IMR-90 (cell line): ENCODE data around the gene MAP7. TPM values are rescaled to one million over a fixed set of nuclear protein-coding genes. Genes with fewer than 3 reads are reported as not detected.

ENCODE experiments used
- ATAC-seq: fragments of 200-7000 bp; cut with Tn5 transposase; 2 replicates; pipeline ENCODE4 v1.9.1; 2020; ENCODE audit warnings: low read depth, mild to moderate bottlenecking, moderate library complexity
- BruUV-seq: library from RNA; stranded (reverse); fragments of 400-500 nt; replicated peaks from 2 replicates; lab custom pipeline; 2021; lab: Mats Ljungman, UMichigan
- CTCF ChIA-PET: fragments of 300-600 bp; formaldehyde crosslinking; extraction: SDS; loops from one replicate; lab custom pipeline; 2021; ENCODE audit warnings: antibody characterized with exemption; lab: Yijun Ruan, JAX
- POLR2A ChIA-PET: fragments of 300-600 bp; sonication (Branson Sonifier 250); formaldehyde crosslinking; loops from one replicate; lab custom pipeline; 2022; ENCODE audit warnings: antibody characterized with exemption; ENCODE audit not compliant: unreplicated experiment; lab: Charles Lee
- DNase-seq: peaks from one replicate; pipeline ENCODE4 v3.0.0; 2013
- H2AFZ ChIP-seq: replicated peaks from 2 replicates; pipeline ENCODE3; 2013; ENCODE audit warnings: low read length, mild to moderate bottlenecking; ENCODE audit not compliant: poor library complexity
- H2AK5ac ChIP-seq: 2 replicates; pipeline ENCODE4 v1.6.1; 2013; ENCODE audit warnings: low read depth, low read length, inconsistent platforms
- H2AK9ac ChIP-seq: replicated peaks from 2 replicates; pipeline ENCODE3; 2013; ENCODE audit warnings: mild to moderate bottlenecking, low read depth, low read length, moderate library complexity; ENCODE audit not compliant: poor library complexity
- H2BK120ac ChIP-seq: 2 replicates; pipeline ENCODE4 v1.6.1; 2013; ENCODE audit warnings: low read depth, low read length, inconsistent platforms
- H2BK15ac ChIP-seq: 3 replicates; pipeline ENCODE4 v1.6.1; 2013; ENCODE audit warnings: low read depth, low read length, inconsistent platforms
- H2BK20ac ChIP-seq: 2 replicates; pipeline ENCODE4 v1.6.1; 2013; ENCODE audit warnings: low read depth, mild to moderate bottlenecking, inconsistent platforms, low read length, moderate library complexity
- H2BK5ac ChIP-seq: 2 replicates; pipeline ENCODE4 v1.6.1; 2013; ENCODE audit warnings: mild to moderate bottlenecking, low read depth, low read length, inconsistent platforms; ENCODE audit not compliant: poor library complexity, severe bottlenecking
- H3K14ac ChIP-seq: replicated peaks from 2 replicates; pipeline ENCODE4 v1.6.1; 2013; ENCODE audit warnings: low read depth, low read length, inconsistent platforms
- H3K18ac ChIP-seq: 2 replicates; pipeline ENCODE4 v1.6.1; 2013; ENCODE audit warnings: low read depth, low read length, control low read depth
- H3K23ac ChIP-seq: 2 replicates; pipeline ENCODE4 v1.6.1; 2013; ENCODE audit warnings: low read depth, low read length, inconsistent platforms
- H3K27ac ChIP-seq: 2 replicates; pipeline ENCODE4 v1.5.1; 2013; ENCODE audit warnings: mild to moderate bottlenecking, control low read depth, low read length; ENCODE audit not compliant: insufficient read depth
- H3K27me3 ChIP-seq: 2 replicates; pipeline ENCODE4 v1.6.1; 2013; ENCODE audit warnings: low read length; ENCODE audit not compliant: control insufficient read depth, insufficient read depth
- H3K36me3 ChIP-seq: 2 replicates; pipeline ENCODE4 v1.6.1; 2013; ENCODE audit warnings: low read length, mixed read lengths; ENCODE audit not compliant: control insufficient read depth, insufficient read depth
- H3K4ac ChIP-seq: 2 replicates; pipeline ENCODE4 v1.6.1; 2013; ENCODE audit warnings: low read depth, low read length, inconsistent platforms
- H3K4me1 ChIP-seq: 2 replicates; pipeline ENCODE4 v1.6.1; 2013; ENCODE audit warnings: low read length, mixed read lengths; ENCODE audit not compliant: control insufficient read depth, insufficient read depth
- H3K4me2 ChIP-seq: 2 replicates; pipeline ENCODE4 v1.6.1; 2013; ENCODE audit warnings: low read depth, mild to moderate bottlenecking, control low read depth, low read length, moderate library complexity
- H3K4me3 ChIP-seq: 2 replicates; pipeline ENCODE4 v1.5.1; 2013; ENCODE audit warnings: low read depth, mild to moderate bottlenecking, control low read depth, low read length, moderate library complexity; ENCODE audit not compliant: insufficient read depth
- H3K56ac ChIP-seq: 2 replicates; pipeline ENCODE4 v1.6.1; 2013; ENCODE audit warnings: low read length, inconsistent platforms; ENCODE audit not compliant: insufficient read depth; ENCODE audit errors: extremely low read depth
- H3K79me1 ChIP-seq, 2 experiments: 2 replicates each; pipeline ENCODE4 v1.6.1; 2013; ENCODE audit warnings: low read length in 2 of 2, inconsistent platforms in 1 of 2, low read depth in 1 of 2
- H3K9ac ChIP-seq: 2 replicates; pipeline ENCODE4 v1.6.1; 2013; ENCODE audit warnings: low read depth, low read length, control low read depth
- H3K9me1 ChIP-seq: 2 replicates; pipeline ENCODE4 v1.6.1; 2013; ENCODE audit warnings: low read length, inconsistent platforms; ENCODE audit not compliant: insufficient read depth
- H3K9me3 ChIP-seq: 2 replicates; pipeline ENCODE4 v1.6.1; 2013; ENCODE audit warnings: low read length; ENCODE audit not compliant: control insufficient read depth, insufficient read depth
- H4K20me1 ChIP-seq: 2 replicates; pipeline ENCODE4 v1.6.1; 2013; ENCODE audit warnings: low read length, inconsistent platforms; ENCODE audit not compliant: insufficient read depth
- H4K5ac ChIP-seq: 2 replicates; pipeline ENCODE4 v1.6.1; 2013; ENCODE audit warnings: mild to moderate bottlenecking, low read depth, low read length, control low read depth
- H4K8ac ChIP-seq, 2 experiments: 2 replicates each; pipeline ENCODE4 v1.6.1; 2013; ENCODE audit warnings: low read depth in 2 of 2, low read length in 2 of 2, control low read depth in 1 of 2, inconsistent platforms in 1 of 2
- H4K91ac ChIP-seq: 2 replicates; pipeline ENCODE4 v1.6.1; 2013; ENCODE audit warnings: low read depth, low read length, inconsistent platforms; ENCODE audit not compliant: insufficient read depth
- BHLHE40 ChIP-seq: fragments of 150-350 bp; IDR thresholded peaks from 2 replicates; pipeline ENCODE4 v1.6.1; 2016; ENCODE audit warnings: mild to moderate bottlenecking, low read depth, low read length
- CEBPB ChIP-seq: IDR thresholded peaks from 2 replicates; pipeline ENCODE4 v1.6.1; 2012; ENCODE audit warnings: low read depth, low read length, improper control_type of control experiment
- CHD1 ChIP-seq: IDR thresholded peaks from 2 replicates; pipeline ENCODE4 v1.6.1; 2012; ENCODE audit warnings: low read depth, low read length, improper control_type of control experiment
- FOS ChIP-seq: fragments of 150-350 bp; IDR thresholded peaks from 2 replicates; pipeline ENCODE4 v1.6.1; 2016; ENCODE audit warnings: low read depth, low read length
- MAFK ChIP-seq: IDR thresholded peaks from 2 replicates; pipeline ENCODE4 v1.6.1; 2012; ENCODE audit warnings: low read depth, low read length, improper control_type of control experiment
- MAZ ChIP-seq: IDR thresholded peaks from 2 replicates; pipeline ENCODE4 v1.6.1; 2012; ENCODE audit warnings: low read depth, mild to moderate bottlenecking, low read length, improper control_type of control experiment, moderate library complexity, borderline replicate concordance
- MXI1 ChIP-seq: IDR thresholded peaks from 2 replicates; pipeline ENCODE4 v1.6.1; 2012; ENCODE audit warnings: low read depth, mild to moderate bottlenecking, low read length, moderate library complexity, borderline replicate concordance
- NFE2L2 ChIP-seq: fragments of 150-350 bp; IDR thresholded peaks from 2 replicates; pipeline ENCODE4 v1.6.1; 2016; ENCODE audit warnings: low read depth, mild to moderate bottlenecking, low read length
- POLR2A ChIP-seq: IDR thresholded peaks from 2 replicates; pipeline ENCODE4 v1.6.1; 2012; ENCODE audit warnings: mild to moderate bottlenecking, low read depth, low read length
- RAD21 ChIP-seq: IDR thresholded peaks from 2 replicates; pipeline ENCODE4 v1.6.1; 2012; ENCODE audit warnings: low read length, improper control_type of control experiment
- RCOR1 ChIP-seq: IDR thresholded peaks from 2 replicates; pipeline ENCODE4 v1.6.1; 2012; ENCODE audit warnings: mild to moderate bottlenecking, low read length, improper control_type of control experiment; ENCODE audit not compliant: insufficient replicate concordance
- RFX5 ChIP-seq: IDR thresholded peaks from 2 replicates; pipeline ENCODE4 v1.8.0; 2012; ENCODE audit warnings: low read depth, mild to moderate bottlenecking, low read length, moderate library complexity
- SMC3 ChIP-seq: fragments of 150-350 bp; IDR thresholded peaks from 2 replicates; pipeline ENCODE4 v1.6.1; 2016; ENCODE audit warnings: low read depth, mild to moderate bottlenecking, antibody characterized with exemption, low read length, moderate library complexity
- whole genome bisulfite sequencing, 2 experiments: methylation state at CpG; one replicate each; pipeline versions ENCODE4 v1.1.5 to v1.1.7; 2013; ENCODE audit warnings: missing lambda C conversion rate in 2 of 2; ENCODE audit not compliant: insufficient read length in 1 of 2; ENCODE audit errors: extremely low coverage in 2 of 2; 5-methylcytosine and 5-hydroxymethylcytosine counted together
- dilution Hi-C: fragments of 300-500 bp; cut with HindIII; formaldehyde crosslinking; loops from one replicate; pipeline ENCODE4 v1.14.3; 2018; ENCODE audit warnings: low sequenced_read_pairs; ENCODE audit not compliant: unreplicated experiment
- in situ Hi-C: fragments of 300-500 bp; cut with MboI; formaldehyde crosslinking; loops from 3 replicates; pipeline ENCODE4 v1.14.3; 2019; ENCODE audit warnings: low sequenced_read_pairs, inconsistent platforms, mixed read lengths
- intact Hi-C: fragments of 100-400 bp; cut with micrococcal nuclease; formaldehyde crosslinking; loops from 2 replicates; pipeline ENCODE4 v1.10.0; 2022
- polyA plus RNA-seq, 3 experiments: library from polyadenylated mRNA; depleted of rRNA; stranded (reverse); fragments of >200 nt; gene quantifications; 2 replicates each; pipeline ENCODE4 v1.2.3, GENCODE V29; 2012; ENCODE audit warnings: low replicate concordance in 1 of 3
- total RNA-seq: library from RNA; depleted of rRNA; stranded (reverse); fragments of >200 nt; gene quantifications from 2 replicates; pipeline ENCODE4 v1.2.3, GENCODE V29; 2012
- TF ChIP-seq, protein P1 (sequence below): fragments of 150-350 bp; IDR thresholded peaks from 2 replicates; pipeline ENCODE4 v1.6.1; 2016; ENCODE audit warnings: low read depth, mild to moderate bottlenecking, low read length, moderate library complexity, borderline replicate concordance
- TF ChIP-seq, protein P2 (sequence below): conservative IDR thresholded peaks from 2 replicates; pipeline ENCODE4 v1.5.1; 2012; ENCODE audit warnings: mild to moderate bottlenecking, low read depth, low read length, improper control_type of control experiment
- TF ChIP-seq, protein P3 (sequence below): fragments of 150-350 bp; IDR thresholded peaks from 2 replicates; pipeline ENCODE4 v1.6.1; 2017; ENCODE audit warnings: mild to moderate bottlenecking, antibody characterized with exemption, low read length, low read depth

MAP7 gene
- total and polyA plus RNA-seq, 2 of the 4 experiments (the other 2 are of a cell fraction), result 0.19 to 0.36 TPM

DNA sequence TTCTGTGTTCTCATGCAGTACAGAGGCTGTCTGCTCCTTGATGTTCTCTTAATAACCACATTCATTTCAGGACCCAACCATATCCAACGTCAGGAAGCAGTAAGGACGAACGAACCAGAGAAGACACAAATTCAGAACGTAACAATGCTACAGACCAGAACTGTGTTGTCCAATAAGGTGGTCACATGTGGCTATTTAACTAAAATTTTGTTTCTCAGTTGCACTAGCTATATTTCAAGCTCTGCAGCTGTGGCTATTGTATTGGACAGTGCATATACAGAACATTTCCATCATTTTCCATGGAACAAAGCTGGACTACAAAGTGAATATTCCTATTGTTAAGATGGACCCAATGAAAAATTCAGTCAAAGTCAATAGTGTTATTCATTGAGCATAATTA lies 27.0 kb downstream of the MAP7 start:
- Histone ChIP-seq H2BK120ac (no peak overlapping the region), H3K9me1 (no peaks in the 10 kb centered on the region), H2AK5ac (no peak overlapping the region), H3K4me1 (no peaks in the 10 kb centered on the region; the same call in 1 of the 2 replicates), H2BK15ac (no peak overlapping the region), H4K91ac (no peak overlapping the region), H3K79me1 (no peaks in the 10 kb centered on the region), H4K20me1 (no peaks in the 10 kb centered on the region), H3K9me3 (no peaks in the 10 kb centered on the region), H3K36me3 (no peaks in the 10 kb centered on the region), H3K9ac (no peak overlapping the region), H2BK5ac (no peak overlapping the region), H3K27ac (no peak overlapping the region), H3K56ac (no peak overlapping the region), H3K18ac (no peak overlapping the region), H3K4me3 (no peak overlapping the region), H2BK20ac (no peak overlapping the region), H4K5ac (no peak overlapping the region), H3K4me2 (no peak overlapping the region), H2AK9ac (no peak overlapping the region), H4K8ac (no peak overlapping the region), H3K14ac (no peak overlapping the region), H3K4ac (no peak overlapping the region), H2AFZ (no peak overlapping the region), H3K27me3 (peaks cover 14% of the 10 kb centered on the region), H3K23ac (no peak overlapping the region)
- no CpG with 5 or more reads among the region's 4 CpGs for WGBS, 2 experiments
- ChIA-PET POLR2A (no interaction called here), CTCF (no interaction called here)
- no peak for DNase-seq
- ATAC-seq, result no peak
- BruUV-seq, result no TSS peak
- dilution Hi-C loops, result no loop called here
- in situ Hi-C loops, result no loop called here
- TF ChIP-seq, protein P1, sequence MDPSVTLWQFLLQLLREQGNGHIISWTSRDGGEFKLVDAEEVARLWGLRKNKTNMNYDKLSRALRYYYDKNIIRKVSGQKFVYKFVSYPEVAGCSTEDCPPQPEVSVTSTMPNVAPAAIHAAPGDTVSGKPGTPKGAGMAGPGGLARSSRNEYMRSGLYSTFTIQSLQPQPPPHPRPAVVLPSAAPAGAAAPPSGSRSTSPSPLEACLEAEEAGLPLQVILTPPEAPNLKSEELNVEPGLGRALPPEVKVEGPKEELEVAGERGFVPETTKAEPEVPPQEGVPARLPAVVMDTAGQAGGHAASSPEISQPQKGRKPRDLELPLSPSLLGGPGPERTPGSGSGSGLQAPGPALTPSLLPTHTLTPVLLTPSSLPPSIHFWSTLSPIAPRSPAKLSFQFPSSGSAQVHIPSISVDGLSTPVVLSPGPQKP, result no peak
- TF ChIP-seq, protein P2, sequence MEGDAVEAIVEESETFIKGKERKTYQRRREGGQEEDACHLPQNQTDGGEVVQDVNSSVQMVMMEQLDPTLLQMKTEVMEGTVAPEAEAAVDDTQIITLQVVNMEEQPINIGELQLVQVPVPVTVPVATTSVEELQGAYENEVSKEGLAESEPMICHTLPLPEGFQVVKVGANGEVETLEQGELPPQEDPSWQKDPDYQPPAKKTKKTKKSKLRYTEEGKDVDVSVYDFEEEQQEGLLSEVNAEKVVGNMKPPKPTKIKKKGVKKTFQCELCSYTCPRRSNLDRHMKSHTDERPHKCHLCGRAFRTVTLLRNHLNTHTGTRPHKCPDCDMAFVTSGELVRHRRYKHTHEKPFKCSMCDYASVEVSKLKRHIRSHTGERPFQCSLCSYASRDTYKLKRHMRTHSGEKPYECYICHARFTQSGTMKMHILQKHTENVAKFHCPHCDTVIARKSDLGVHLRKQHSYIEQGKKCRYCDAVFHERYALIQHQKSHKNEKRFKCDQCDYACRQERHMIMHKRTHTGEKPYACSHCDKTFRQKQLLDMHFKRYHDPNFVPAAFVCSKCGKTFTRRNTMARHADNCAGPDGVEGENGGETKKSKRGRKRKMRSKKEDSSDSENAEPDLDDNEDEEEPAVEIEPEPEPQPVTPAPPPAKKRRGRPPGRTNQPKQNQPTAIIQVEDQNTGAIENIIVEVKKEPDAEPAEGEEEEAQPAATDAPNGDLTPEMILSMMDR, result no peak
- no peak for TF ChIP-seq SMC3
- no peak for TF ChIP-seq MAZ
- TF ChIP-seq NFE2L2, result no peak
- no peak for TF ChIP-seq MXI1
- no peak for TF ChIP-seq POLR2A
- no peak for TF ChIP-seq CHD1
- no peak for TF ChIP-seq RFX5
- TF ChIP-seq, protein P3, sequence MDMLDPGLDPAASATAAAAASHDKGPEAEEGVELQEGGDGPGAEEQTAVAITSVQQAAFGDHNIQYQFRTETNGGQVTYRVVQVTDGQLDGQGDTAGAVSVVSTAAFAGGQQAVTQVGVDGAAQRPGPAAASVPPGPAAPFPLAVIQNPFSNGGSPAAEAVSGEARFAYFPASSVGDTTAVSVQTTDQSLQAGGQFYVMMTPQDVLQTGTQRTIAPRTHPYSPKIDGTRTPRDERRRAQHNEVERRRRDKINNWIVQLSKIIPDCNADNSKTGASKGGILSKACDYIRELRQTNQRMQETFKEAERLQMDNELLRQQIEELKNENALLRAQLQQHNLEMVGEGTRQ, result no peak
- no peak for TF ChIP-seq FOS
- TF ChIP-seq MAFK, result no peak
- TF ChIP-seq CEBPB, result no peak
- TF ChIP-seq BHLHE40, result no peak
- TF ChIP-seq RAD21, result no peak
- no peak for TF ChIP-seq RCOR1
- intact Hi-C loops, result no loop called here
